Activated CD8-positive, alpha-beta memory T cell treated with anti-CD3 and anti-CD28 coated beads for 4 hours (primary cell): ENCODE measurements around the gene TRIB2.

Source experiments
- DNase-seq, 2 donors: peaks; one replicate each; pipeline ENCODE4 v3.0.0-alpha.2; 2020; ENCODE audit warnings: low read depth in 2 of 2

Gene TRIB2

DNA sequence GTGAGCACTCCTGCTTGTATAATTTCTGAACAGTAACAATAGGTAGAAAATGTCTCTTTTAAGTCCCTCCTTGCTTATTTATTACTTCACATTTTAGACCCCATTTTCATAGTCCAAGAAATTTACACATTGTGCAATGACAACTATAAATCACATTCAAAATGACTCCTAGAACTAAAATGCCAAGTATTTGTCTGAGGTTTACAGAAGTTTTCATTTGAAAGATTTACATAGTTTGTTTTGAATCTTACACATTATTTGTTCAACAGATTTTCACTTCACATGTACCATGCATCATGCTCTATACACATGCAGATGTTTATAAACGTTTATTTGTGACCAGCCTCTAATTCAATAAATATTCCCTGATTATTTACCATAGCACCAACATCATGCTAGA lies 15.7 kb upstream of the TRIB2 start:
- DNase-seq: no peak

DNA sequence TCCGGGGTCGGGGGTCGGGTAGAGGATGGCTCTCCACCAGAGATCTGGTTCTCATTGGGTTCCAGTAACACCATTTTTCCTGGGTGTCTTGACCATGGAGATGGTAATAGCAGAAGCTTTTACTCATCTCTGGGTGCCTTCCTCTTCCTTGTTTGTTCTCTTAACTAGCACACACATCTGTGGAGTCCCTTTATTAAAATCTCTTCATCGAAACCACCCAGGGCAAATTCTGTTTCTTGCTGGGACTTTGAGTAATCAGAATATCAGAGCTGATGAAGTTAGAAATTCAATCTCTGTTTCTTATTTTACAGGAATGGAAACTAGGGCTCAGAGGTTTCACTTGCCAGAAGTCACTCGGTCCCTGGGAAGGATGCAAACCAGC lies 15.0 kb upstream of the TRIB2 start:
- no peak for DNase-seq

- DNase-seq: no peak
Observed at GRCh38 chr2:12702168-12703121, 14.3 kb upstream of the TRIB2 start.

GRCh38 chr2:12704378-12704777 lies 12.4 kb upstream of the TRIB2 start:
- no peak for DNase-seq

DNA sequence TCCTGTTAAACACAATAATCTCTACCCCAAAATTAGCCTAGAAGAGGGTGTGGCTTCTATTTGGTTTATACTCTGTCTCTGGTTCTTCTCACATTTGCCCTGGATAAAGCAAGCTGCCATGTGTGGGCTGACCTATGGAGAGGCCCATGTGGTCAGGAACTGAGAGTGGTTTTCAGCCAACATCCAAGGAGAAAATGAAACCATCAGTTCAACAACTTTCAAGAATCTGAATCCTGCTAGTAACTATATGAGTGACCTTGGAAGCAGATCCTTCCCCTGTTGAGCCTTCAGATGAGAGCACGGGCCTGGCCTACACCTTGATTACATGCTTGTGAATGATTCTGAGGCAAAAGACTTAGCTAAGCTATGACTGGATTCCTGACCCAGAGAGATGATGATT lies 11.5 kb upstream of the TRIB2 start:
- DNase-seq: no peak

- DNase-seq: no peak
Observed at GRCh38 chr2:12705742-12706141, 11.0 kb upstream of the TRIB2 start.

GRCh38 chr2:12708508-12709206 lies 8.1 kb upstream of the TRIB2 start:
- DNase-seq: no peak

DNA sequence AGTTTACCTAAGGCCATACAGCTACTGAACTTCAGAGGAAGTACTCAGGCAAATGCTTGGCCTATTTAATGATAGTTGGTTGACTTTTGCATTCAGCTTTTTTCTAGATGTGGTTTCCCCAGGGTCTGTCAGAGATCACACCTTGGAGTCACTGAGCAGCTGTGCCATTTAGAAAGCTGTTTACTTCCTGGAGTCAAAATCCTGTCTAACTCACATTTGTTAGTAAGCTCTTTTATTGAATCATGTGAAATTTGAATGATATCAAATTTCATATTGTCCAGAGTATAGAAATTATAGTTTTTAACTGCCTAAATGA lies 7.6 kb upstream of the TRIB2 start:
- no peak for DNase-seq

GRCh38 chr2:12710301-12710700 lies 6.4 kb upstream of the TRIB2 start:
- no peak for DNase-seq

GRCh38 chr2:12711339-12711738 lies 5.4 kb upstream of the TRIB2 start:
- no peak for DNase-seq

GRCh38 chr2:12712881-12713280 lies 3.9 kb upstream of the TRIB2 start:
- DNase-seq: no peak

DNA sequence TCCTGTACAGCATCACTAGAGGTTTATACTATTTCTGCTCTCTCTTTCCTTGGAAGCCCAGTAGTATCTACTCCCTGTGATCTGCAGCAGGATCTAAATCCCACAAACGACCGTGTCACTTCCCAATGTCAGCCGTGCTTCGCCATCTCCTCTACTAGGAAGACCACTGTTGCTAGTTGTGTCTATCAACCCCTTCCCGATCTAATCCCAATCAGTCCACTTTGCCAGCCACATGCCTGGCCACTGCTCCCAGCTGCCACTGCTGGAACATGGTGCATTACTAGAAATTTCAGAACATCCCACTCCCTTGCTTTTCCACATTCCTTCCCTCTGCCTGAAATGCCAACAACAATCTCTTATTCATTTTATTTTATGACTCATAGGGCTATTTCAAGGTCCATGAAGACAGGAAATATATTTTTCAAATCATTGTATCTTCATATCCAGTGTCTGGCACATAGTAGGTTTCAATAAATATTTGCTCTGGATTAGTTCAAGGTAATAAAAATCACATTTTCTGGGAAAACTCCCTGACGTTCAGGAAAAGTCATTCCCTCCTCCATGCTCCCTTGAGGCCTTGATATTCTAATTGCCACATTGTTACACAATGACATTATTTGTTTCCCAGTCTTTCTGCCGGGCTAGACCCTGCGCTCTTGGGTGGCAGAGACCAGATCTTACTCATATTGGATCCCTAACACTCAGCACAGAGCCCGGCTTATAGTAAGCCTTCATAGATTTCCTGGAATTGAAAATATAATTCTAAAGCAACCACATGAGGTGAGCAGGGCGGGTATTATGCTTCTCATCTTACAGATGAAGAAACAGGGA lies 2.1 kb upstream of the TRIB2 start:
- no peak for DNase-seq

- DNase-seq: no peak
Observed at GRCh38 chr2:12715258-12716031, 1.3 kb upstream of the TRIB2 start.

GRCh38 chr2:12716032-12716281 lies 779 bp upstream of the TRIB2 start:
- DNase-seq: peak; percentile 59 to 72

DNA sequence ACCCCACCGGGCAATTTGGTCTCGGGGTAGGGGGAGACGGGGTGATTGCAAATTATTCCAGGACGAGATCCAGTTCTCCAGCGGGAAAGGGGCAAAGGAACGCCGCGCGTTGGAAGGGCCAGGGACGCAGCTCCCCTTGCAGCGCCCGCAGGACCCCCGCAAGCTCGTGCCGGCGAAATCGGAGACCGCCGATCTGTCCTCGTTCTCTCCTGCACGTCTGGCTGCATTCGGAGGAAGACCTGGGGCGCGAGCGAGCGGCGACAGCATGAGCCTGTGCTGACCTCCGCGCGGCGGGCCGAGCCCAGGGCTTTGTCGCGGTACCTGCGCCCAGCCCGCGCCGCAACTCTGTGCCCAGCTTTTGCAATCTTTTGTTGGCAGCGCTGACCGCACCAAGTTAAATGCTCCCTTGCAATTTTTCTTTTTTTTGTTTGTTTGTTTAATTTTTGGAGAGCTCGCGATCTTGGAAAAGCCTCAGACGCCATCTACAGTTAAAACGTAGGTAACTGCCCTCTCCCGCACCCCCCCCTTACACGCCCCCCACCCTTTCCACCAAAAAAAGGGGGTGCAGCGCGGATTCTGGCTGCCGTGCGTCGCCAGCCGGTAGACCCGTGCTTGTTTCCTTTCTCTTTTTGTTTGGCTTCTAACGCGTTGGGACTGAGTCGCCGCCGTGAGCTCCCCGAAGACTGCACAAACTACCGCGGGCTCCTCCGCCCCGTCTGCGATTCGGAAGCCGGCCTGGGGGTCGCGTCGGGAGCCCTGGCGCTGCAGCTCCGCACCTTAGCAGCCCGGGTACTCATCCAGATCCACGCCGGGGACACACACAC lies 667 bp downstream of the TRIB2 start:
- peak in 1 of 2 donors; percentile 26 for DNase-seq

DNA sequence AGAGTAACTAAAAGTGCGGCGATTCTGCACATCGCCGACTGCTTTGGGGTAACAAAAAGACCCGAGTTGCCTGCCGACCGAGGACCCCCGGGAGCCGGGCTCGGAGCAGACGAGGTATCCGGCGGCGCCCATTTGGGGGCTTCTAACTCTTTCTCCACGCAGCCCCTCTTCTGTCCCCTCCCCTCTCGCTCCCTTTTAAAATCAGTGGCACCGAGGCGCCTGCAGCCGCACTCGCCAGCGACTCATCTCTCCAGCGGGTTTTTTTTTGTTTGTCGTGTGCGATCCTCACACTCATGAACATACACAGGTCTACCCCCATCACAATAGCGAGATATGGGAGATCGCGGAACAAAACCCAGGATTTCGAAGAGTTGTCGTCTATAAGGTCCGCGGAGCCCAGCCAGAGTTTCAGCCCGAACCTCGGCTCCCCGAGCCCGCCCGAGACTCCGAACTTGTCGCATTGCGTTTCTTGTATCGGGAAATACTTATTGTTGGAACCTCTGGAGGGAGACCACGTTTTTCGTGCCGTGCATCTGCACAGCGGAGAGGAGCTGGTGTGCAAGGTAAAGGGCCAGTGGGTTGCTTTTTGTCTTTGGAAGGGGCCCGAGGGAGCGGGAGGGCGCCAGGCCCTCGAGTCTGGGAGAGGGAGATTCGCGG lies 1.4 kb downstream of the TRIB2 start:
- no peak for DNase-seq

- no peak for DNase-seq
Observed at GRCh38 chr2:12718711-12719399, 2.1 kb downstream of the TRIB2 start.

GRCh38 chr2:12719400-12720277 lies 2.9 kb downstream of the TRIB2 start:
- no peak for DNase-seq

- no peak for DNase-seq
Observed at GRCh38 chr2:12720278-12720620, 3.5 kb downstream of the TRIB2 start.
